Gastrocnemius medialis (tissue), 4 donors: Measurements from ENCODE around the gene TPR. TPM values are rescaled to one million over a fixed set of nuclear protein-coding genes. Genes with fewer than 3 reads are reported as not detected.

Experiments
- ATAC-seq, 2 donors: fragments of 150-250 bp; one replicate each; pipeline ENCODE4 v1.9.1; 2016
- DNase-seq, 2 donors: peaks; one replicate each; pipeline ENCODE4 v3.0.0-alpha.2; 2019
- H3K27ac ChIP-seq, 4 donors: fragments of 200-600 bp; sonication (generic); 1 replicate in 1 of 4; 2 replicates in 3 of 4; pipeline ENCODE4 v1.5.1; 2016 to 2018; ENCODE audit warnings: mild to moderate bottlenecking in 2 of 4, moderate library complexity in 1 of 4
- H3K27me3 ChIP-seq, 3 donors: fragments of 200-600 bp; sonication (generic) in 2 of 3; 1 replicate in 1 of 3; 2 replicates in 2 of 3; pipeline versions ENCODE4 v1.5.1 to v1.6.0; 2016 to 2019; ENCODE audit warnings: mild to moderate bottlenecking in 1 of 3, moderate library complexity in 1 of 3
- H3K36me3 ChIP-seq, 2 donors: fragments of 200-600 bp; sonication (generic) in 1 of 2; one replicate each; pipeline ENCODE4 v1.5.1; 2017 to 2018
- H3K4me1 ChIP-seq, 2 donors: fragments of 200-600 bp; sonication (generic) in 1 of 2; one replicate each; pipeline ENCODE4 v1.5.1; 2016 to 2017; ENCODE audit warnings: mild to moderate bottlenecking in 2 of 2
- H3K4me3 ChIP-seq, 4 donors: fragments of 200-600 bp; sonication (generic) in 3 of 4; 1 replicate in 1 of 4; 2 replicates in 3 of 4; pipeline ENCODE4 v1.5.1; 2016 to 2019; ENCODE audit warnings: mild to moderate bottlenecking in 2 of 4
- H3K9me3 ChIP-seq, 3 donors: fragments of 200-600 bp; sonication (generic) in 2 of 3; 1 replicate in 1 of 3; 2 replicates in 2 of 3; pipeline ENCODE4 v1.5.1; 2016 to 2019
- POLR2A ChIP-seq, 2 donors: fragments of 450-650 bp; IDR thresholded peaks; one replicate each; pipeline ENCODE4 v1.6.1; 2017; ENCODE audit warnings: antibody characterized with exemption in 2 of 2, mild to moderate bottlenecking in 2 of 2, moderate library complexity in 2 of 2
- in situ Hi-C, 4 donors: fragments of 200-750 bp; cut with MboI; loops; one replicate each; pipeline versions ENCODE4 v1.15.0 to v1.8.0; 2017; ENCODE audit warnings: low sequenced_read_pairs in 4 of 4
- intact Hi-C: fragments of 100-400 bp; cut with DNase I; formaldehyde crosslinking; loops from one replicate; pipeline ENCODE4 v1.15.1; 2023; ENCODE audit warnings: low total_unique reads
- total RNA-seq, 4 donors: library from RNA; depleted of rRNA; stranded (reverse); fragments of >200 nt; gene quantifications; one replicate each; pipeline versions ENCODE4 v1.1.0 to v1.2.3, GENCODE V29; 2016
- TF ChIP-seq, protein P1 (sequence below), 5 experiments: fragments of 450-650 bp in 3 of 5; fragments of 200-600 bp in 2 of 5; sonication (generic) in 2 of 5; IDR thresholded peaks in 4 of 5; conservative IDR thresholded peaks in 1 of 5; 1 replicate in 4 of 5; 2 replicates in 1 of 5; pipeline ENCODE4 v1.5.1; 2016 to 2019; ENCODE audit warnings: antibody characterized with exemption in 5 of 5, mild to moderate bottlenecking in 3 of 5, moderate library complexity in 3 of 5

The TPR gene
- total RNA-seq, 4 donors from 2014 or later: 56.6 to 84.7 (median 62.9) TPM

- no peaks in the 10 kb centered on the region for H3K36me3 ChIP-seq
- TF ChIP-seq, protein P1, sequence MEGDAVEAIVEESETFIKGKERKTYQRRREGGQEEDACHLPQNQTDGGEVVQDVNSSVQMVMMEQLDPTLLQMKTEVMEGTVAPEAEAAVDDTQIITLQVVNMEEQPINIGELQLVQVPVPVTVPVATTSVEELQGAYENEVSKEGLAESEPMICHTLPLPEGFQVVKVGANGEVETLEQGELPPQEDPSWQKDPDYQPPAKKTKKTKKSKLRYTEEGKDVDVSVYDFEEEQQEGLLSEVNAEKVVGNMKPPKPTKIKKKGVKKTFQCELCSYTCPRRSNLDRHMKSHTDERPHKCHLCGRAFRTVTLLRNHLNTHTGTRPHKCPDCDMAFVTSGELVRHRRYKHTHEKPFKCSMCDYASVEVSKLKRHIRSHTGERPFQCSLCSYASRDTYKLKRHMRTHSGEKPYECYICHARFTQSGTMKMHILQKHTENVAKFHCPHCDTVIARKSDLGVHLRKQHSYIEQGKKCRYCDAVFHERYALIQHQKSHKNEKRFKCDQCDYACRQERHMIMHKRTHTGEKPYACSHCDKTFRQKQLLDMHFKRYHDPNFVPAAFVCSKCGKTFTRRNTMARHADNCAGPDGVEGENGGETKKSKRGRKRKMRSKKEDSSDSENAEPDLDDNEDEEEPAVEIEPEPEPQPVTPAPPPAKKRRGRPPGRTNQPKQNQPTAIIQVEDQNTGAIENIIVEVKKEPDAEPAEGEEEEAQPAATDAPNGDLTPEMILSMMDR (IDR thresholded peaks at IDR 0.05 in 4 of 5, conservative IDR thresholded peaks at IDR 0.05 in 1 of 5): no peak
- intact Hi-C loops (no loop called here), in situ Hi-C loops (no loop called here)
- no peaks in the 10 kb centered on the region for H3K9me3 ChIP-seq
- no peak overlapping the region for H3K4me3 ChIP-seq
- no peaks in the 10 kb centered on the region for H3K4me1 ChIP-seq
- H3K27me3 ChIP-seq: no peaks in the 10 kb centered on the region
- DNase-seq (no peak), ATAC-seq (no peak)
- no peak overlapping the region for H3K27ac ChIP-seq
Observed at GRCh38 chr1:186282466-186282865, 92.6 kb downstream of the TPR start.

DNA sequence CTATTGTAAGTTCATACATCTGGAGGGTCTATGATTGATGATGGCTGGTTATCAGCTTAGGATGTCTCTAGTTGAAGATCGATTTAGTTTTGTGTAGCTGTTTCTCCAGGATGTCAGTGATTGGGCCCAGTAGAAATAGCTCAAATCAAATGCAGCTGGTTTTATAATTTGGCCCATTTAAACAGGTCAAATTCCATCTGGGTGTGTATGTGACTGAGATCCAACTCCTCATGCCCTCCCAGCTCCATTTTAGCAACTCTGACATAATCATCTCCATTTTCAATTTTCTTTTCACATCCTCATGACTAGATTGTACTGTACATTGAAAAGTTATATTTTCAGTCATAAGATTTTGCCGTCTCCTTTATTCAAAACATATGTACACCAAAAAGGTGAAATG, 99.2 kb downstream of the TPR start:
- H3K27me3 ChIP-seq: no peaks in the 10 kb centered on the region
- H3K9me3 ChIP-seq: no peaks in the 10 kb centered on the region
- ATAC-seq (no peak), DNase-seq (no peak)
- intact Hi-C loops (no loop called here), in situ Hi-C loops (no loop called here)
- H3K27ac ChIP-seq: no peak overlapping the region
- H3K4me1 ChIP-seq: no peaks in the 10 kb centered on the region
- H3K4me3 ChIP-seq: no peak overlapping the region
- TF ChIP-seq POLR2A (IDR thresholded peaks at IDR 0.05): no peak
- TF ChIP-seq, protein P1 (IDR thresholded peaks at IDR 0.05 in 4 of 5, conservative IDR thresholded peaks at IDR 0.05 in 1 of 5): no peak
- H3K36me3 ChIP-seq: no peaks in the 10 kb centered on the region

DNA sequence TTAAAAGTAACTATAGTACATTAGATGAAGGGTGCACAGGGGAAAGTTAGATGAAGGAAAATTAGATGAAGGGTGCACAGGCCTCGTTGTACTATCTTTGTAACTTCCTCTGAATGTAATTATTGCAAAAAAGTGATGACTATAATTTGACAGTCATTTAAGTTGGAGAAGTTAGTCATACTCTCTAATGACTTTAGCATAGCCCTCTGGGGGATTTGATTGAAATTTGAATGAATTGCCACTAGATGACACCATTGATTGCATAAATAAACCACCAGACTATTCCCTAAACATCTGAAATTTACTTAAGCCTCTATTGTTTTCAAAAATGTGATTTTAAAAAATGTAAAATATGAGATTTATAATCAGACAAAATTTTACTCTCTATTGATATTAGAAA, 102.6 kb downstream of the TPR start:
- H3K36me3 ChIP-seq: no peaks in the 10 kb centered on the region
- in situ Hi-C loops: no loop called here
- no peaks in the 10 kb centered on the region for H3K27me3 ChIP-seq
- ATAC-seq (no peak), DNase-seq (no peak)
- H3K9me3 ChIP-seq: no peaks in the 10 kb centered on the region
- no peak overlapping the region for H3K27ac ChIP-seq
- TF ChIP-seq POLR2A (IDR thresholded peaks at IDR 0.05): no peak
- TF ChIP-seq, protein P1 (IDR thresholded peaks at IDR 0.05 in 4 of 5, conservative IDR thresholded peaks at IDR 0.05 in 1 of 5): no peak
- no peak overlapping the region for H3K4me3 ChIP-seq
- no peaks in the 10 kb centered on the region for H3K4me1 ChIP-seq
- intact Hi-C loops: no loop called here

- Histone ChIP-seq H3K4me3 (no peak overlapping the region), H3K27ac (no peak overlapping the region), H3K27me3 (no peaks in the 10 kb centered on the region), H3K36me3 (no peaks in the 10 kb centered on the region), H3K9me3 (no peaks in the 10 kb centered on the region), H3K4me1 (no peaks in the 10 kb centered on the region)
- in situ Hi-C loops (no loop called here), intact Hi-C loops (no loop called here)
- TF ChIP-seq POLR2A (IDR thresholded peaks at IDR 0.05): no peak
- TF ChIP-seq, protein P1 (IDR thresholded peaks at IDR 0.05 in 4 of 5, conservative IDR thresholded peaks at IDR 0.05 in 1 of 5): no peak
- no peak for DNase-seq
- ATAC-seq: no peak
Observed at GRCh38 chr1:186271032-186271431, 104.0 kb downstream of the TPR start.

Other genes with a start within 250 kb of the TPR start
- gene PRG4, start 79.0 kb downstream of the TPR start, total RNA-seq: 10 to 100 TPM in 2 of 4 donors, 1 to 10 TPM in 2; 1.7 to 28.9 (median 12.4) TPM
- 10 to 100 TPM; 11.3 to 16.8 (median 11.9) TPM for gene ODR4, start 585 bp upstream of the TPR start, total RNA-seq
- not detected for gene PDC, start 85.9 kb upstream of the TPR start, total RNA-seq